ENCODE results near the gene SMURF2. TPM values are rescaled to one million over a fixed set of nuclear protein-coding genes. Genes with fewer than 3 reads are reported as not detected.
"Not testable (repeated sequence)": the region's sequence is repeated elsewhere in the genome, so short reads cannot be mapped to it uniquely, and the experiment has no call there.

Gene SMURF2
- total and polyA plus RNA-seq, 2 experiments from 2014 or later: 13.2 to 22.2 TPM

GRCh38 chr17:64661726-64661975 is 456 bp downstream of the SMURF2 start:
- DNase-seq (ENCODE audit: low read depth in 1 of 2, low spot score in 1 of 2): no peak
- Histone ChIP-seq H3K4me3 (peak overlapping the region; percentile 94), H3K27me3 (no peaks in the 10 kb centered on the region), H3K36me3 (no peaks in the 10 kb centered on the region), H3K4me1 (ENCODE audit: low read depth) (peaks cover 8% of the 10 kb centered on the region), H3K27ac (peak overlapping the region; percentile 97), H3K9me3 (ENCODE audit: low read depth) (no peaks in the 10 kb centered on the region)
- TF ChIP-seq CTCF (IDR thresholded peaks at IDR 0.05; ENCODE audit: low read depth, low read length): no peak

DNA sequence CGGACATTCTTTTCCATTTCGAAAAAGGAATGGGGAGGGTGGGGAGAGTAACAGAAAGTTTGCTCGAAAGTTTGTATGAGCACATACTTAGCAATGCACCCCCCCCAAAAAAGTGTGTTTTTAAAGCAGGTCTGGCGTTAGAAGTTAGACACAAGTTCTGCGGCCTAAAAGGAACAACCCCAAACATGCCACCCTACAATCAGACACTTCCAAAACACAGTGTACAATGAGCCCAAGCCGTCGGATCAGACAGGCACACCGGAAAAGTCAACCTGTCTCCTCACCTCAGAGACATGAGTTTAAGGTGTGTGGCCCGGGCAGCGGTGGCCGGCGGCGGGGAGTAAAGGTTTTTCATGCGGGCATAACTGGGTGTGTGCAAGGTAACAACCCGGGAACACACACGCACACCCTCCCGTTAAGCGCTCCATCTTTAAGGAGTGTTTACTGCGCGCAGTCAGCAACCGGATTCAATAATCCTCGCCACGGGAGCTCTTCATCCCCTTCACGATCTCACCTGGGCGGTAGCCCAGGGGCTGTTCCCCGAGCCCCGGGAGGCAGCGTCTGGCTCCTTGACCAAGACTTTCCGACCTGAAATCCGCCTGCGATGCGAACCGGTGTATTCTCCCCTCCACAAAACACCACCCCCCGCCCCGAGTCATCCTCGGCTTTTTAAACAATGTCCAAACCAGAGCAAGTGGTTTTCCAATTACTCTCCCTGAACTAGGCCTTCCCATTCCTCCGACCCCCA is 955 bp downstream of the SMURF2 start:
- not testable (repeated sequence) for H3K9me3 ChIP-seq (ENCODE audit: low read depth); H3K27me3 ChIP-seq; H3K36me3 ChIP-seq; H3K4me1 ChIP-seq (ENCODE audit: low read depth)
- peak overlapping the region; percentile 97 for H3K27ac ChIP-seq
- DNase-seq (ENCODE audit: low read depth in 1 of 2, low spot score in 1 of 2): peak; percentile 13 to 18
- H3K4me3 ChIP-seq: peak overlapping the region; percentile 94

DNA sequence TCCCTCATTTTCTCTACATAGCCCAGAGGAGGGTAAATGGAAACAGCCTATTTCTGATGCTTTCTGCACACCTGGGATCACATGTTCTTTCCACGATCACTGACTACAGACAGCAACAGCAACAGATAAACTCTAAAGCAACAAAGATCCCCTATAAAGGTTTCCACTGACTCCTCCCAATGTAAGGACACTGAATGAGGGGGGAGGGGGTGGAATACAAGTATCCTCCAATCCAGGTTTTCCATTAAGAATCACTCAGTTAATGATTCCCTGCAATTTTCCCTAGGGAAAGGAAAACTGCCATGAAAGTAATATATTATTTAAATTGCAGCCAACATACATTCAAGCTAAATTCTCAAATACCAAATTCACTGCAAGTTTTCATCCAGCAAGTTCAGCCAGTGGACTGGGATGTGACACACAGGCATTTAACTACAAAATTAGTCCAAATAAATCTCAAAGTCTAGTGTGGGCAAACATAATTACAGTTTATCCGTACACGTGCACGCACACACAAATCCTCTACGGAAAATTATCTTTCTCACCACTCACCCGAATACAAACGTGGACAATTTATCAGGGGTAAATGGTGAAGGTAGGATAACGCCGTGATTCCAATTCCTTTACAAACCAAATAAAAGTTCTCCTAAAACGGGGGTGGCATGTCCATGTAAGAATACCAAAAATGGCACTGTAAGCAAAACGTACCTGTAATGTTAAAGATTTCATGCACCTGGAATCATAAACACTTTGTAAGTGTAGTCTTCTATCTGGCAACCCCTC is 1.7 kb downstream of the SMURF2 start:
- H3K4me1 ChIP-seq (ENCODE audit: low read depth); H3K27me3 ChIP-seq; H3K9me3 ChIP-seq (ENCODE audit: low read depth); H3K36me3 ChIP-seq: not testable (repeated sequence)
- peak in 1 of 2 donors; percentile 21 for DNase-seq (ENCODE audit: low read depth in 1 of 2, low spot score in 1 of 2)
- Histone ChIP-seq H3K4me3 (peak overlapping the region; percentile 94), H3K27ac (peak overlapping the region; percentile 97)

- peak in 1 of 2 donors; percentile 68 for DNase-seq (ENCODE audit: low read depth in 1 of 2, low spot score in 1 of 2)
- Histone ChIP-seq H3K36me3 (no peaks in the 10 kb centered on the region), H3K27me3 (no peaks in the 10 kb centered on the region), H3K9me3 (ENCODE audit: low read depth) (no peaks in the 10 kb centered on the region), H3K4me3 (no peak overlapping the region), H3K4me1 (ENCODE audit: low read depth) (peaks cover 8% of the 10 kb centered on the region), H3K27ac (no peak overlapping the region)
- no peak for TF ChIP-seq CTCF (IDR thresholded peaks at IDR 0.05; ENCODE audit: low read depth, low read length)
Observed at GRCh38 chr17:64658931-64659330, 3.2 kb downstream of the SMURF2 start.

DNA sequence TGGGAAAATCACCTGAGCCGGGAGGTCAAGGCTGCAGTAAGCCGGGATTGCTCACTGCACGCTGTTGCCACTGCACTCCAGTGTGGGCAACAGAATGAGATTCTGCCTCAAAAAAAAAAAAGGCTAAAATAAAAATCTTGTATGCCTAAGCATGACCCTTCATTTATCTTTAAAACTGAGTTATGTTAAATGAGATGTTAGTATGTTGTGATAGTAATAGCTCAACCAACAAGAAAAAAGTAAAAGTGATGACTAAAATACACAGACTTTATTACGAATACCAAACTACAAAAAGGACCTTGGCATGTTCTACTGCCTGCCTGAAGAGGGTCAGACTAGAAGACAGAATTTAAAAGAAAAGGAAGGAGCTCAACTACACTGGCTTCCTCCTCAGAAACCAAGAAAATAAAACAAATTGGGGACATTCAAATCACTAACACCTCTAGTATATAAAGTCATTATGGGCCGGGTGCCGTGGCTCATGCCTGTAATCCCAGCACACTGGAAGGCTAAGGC is 4.4 kb downstream of the SMURF2 start:
- no peak for DNase-seq (ENCODE audit: low read depth in 1 of 2, low spot score in 1 of 2)
- Histone ChIP-seq H3K4me3 (no peak overlapping the region), H3K9me3 (ENCODE audit: low read depth) (no peaks in the 10 kb centered on the region), H3K27me3 (no peaks in the 10 kb centered on the region), H3K36me3 (no peaks in the 10 kb centered on the region), H3K4me1 (ENCODE audit: low read depth) (peaks cover 8% of the 10 kb centered on the region), H3K27ac (no peak overlapping the region)
- no peak for TF ChIP-seq CTCF (IDR thresholded peaks at IDR 0.05; ENCODE audit: low read depth, low read length)

DNA sequence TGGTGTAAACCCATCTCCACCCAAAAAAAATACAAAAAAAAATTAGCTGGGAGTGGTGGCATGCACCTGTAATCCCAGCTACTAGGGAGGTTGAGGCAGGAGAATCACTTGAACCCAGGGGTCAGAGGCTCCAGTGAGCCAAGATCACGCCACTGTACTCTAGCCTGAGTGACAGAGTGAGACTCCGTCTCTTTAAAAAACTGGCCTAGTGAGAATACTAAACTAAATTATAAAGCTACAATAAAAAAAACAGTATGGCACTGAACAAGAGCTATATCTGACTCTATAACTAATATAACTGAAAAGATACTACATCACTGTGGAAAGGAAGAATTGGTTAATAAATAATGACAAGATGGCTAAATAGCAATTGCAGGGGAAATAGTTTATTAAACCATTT is 6.4 kb downstream of the SMURF2 start:
- no peaks in the 10 kb centered on the region for H3K9me3 ChIP-seq (ENCODE audit: low read depth)
- no peak overlapping the region for H3K27ac ChIP-seq
- no peaks in the 10 kb centered on the region for H3K27me3 ChIP-seq
- TF ChIP-seq CTCF (IDR thresholded peaks at IDR 0.05; ENCODE audit: low read depth, low read length): no peak
- H3K36me3 ChIP-seq: no peaks in the 10 kb centered on the region
- H3K4me1 ChIP-seq (ENCODE audit: low read depth): peaks cover 8% of the 10 kb centered on the region
- DNase-seq (ENCODE audit: low read depth in 1 of 2, low spot score in 1 of 2): no peak
- H3K4me3 ChIP-seq: no peak overlapping the region
